ENCODE data around the gene EFS. TPM values are rescaled to one million over a fixed set of nuclear protein-coding genes. Genes with fewer than 3 reads are reported as not detected.

Gene EFS, protein sequence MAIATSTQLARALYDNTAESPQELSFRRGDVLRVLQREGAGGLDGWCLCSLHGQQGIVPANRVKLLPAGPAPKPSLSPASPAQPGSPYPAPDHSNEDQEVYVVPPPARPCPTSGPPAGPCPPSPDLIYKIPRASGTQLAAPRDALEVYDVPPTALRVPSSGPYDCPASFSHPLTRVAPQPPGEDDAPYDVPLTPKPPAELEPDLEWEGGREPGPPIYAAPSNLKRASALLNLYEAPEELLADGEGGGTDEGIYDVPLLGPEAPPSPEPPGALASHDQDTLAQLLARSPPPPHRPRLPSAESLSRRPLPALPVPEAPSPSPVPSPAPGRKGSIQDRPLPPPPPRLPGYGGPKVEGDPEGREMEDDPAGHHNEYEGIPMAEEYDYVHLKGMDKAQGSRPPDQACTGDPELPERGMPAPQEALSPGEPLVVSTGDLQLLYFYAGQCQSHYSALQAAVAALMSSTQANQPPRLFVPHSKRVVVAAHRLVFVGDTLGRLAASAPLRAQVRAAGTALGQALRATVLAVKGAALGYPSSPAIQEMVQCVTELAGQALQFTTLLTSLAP
- total RNA-seq (9.7 and 10.2 TPM in 2 replicates), polyA plus RNA-seq (21.5 and 21.9 TPM in 2 replicates)

DNA sequence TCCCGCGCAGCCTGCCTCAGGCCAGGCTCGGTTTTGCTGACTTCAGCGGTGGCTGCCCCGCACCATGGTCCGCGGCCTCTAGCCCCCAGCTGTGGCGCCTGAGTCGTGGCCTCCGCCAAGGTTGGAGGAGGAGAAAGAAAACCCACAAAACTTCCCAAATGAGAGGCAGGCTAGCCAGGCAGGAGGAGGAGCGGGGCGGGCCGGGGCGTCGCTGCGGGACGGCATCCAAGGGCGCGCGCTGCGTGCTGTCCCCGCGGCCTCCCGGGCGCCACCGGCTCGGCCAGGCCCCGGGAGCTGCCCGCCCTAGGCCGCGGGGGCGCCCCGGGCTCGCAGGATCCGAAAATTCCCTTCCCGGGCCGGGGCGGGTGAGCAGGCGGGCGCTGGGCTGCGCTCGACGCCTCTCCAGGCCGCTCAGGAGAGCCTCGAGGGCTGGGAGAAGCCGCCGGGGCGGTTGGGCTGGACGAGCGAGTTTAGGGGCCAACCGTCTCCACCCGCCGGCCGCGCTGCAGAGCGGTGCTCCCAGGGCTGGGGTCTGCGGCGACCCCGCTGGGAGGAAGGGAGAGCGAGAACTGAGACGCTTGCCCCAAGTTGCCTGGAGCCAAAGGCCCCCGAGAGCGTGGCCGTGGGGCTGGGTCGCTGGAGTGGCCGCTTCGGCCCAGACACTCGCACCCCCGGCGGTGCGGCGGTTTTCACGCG, at the start of gene EFS:
Gene EFS (minus strand): TSS at position 137 of the 696 bp plus-strand sequence. CDS start 147 bp downstream, outside the sequence.
- no peak for TF ChIP-seq CTCF (IDR thresholded peaks at IDR 0.05; ENCODE audit: poor library complexity)
- TF ChIP-seq EZH2 (IDR thresholded peaks at IDR 0.05; ENCODE audit: borderline replicate concordance), result no peak
- no peak for TF ChIP-seq EZH2phosphoT487 (IDR thresholded peaks at IDR 0.05; ENCODE audit: low read depth, severe bottlenecking, unreplicated experiment)
- Histone ChIP-seq H3K4me1 (ENCODE audit: insufficient read depth) (peaks cover 14% of the 10 kb centered on the region), H2AFZ (peak within 1 kb of the TSS; percentile 80), H3K79me2 (peaks cover 45% of the 10 kb centered on the region), H3K9me3 (ENCODE audit: low read depth) (no peaks in the 10 kb centered on the region), H3K27ac (peak within 1 kb of the TSS; percentile 99), H3K9me2 (replicated peaks; ENCODE audit: insufficient read depth) (no peaks in the 10 kb centered on the region), H3K27me3 (no peaks in the 10 kb centered on the region), H4K20me1 (ENCODE audit: insufficient read depth, poor library complexity, severe bottlenecking) (peaks cover 14% of the 10 kb centered on the region), H3K4me3 (peak within 1 kb of the TSS; percentile 61), H3K36me3 (replicated peaks; ENCODE audit: insufficient read depth, low read depth) (no peaks in the 10 kb centered on the region), H3K4me2 (peak within 1 kb of the TSS; percentile 96)
- 3% methylated on average over 57 of the region's 74 CpGs for whole genome bisulfite sequencing (ENCODE audit: low lambda C conversion rate, missing lambda C conversion rate)
- DNase-seq (ENCODE audit: low spot score), result peak; percentile 58

DNA sequence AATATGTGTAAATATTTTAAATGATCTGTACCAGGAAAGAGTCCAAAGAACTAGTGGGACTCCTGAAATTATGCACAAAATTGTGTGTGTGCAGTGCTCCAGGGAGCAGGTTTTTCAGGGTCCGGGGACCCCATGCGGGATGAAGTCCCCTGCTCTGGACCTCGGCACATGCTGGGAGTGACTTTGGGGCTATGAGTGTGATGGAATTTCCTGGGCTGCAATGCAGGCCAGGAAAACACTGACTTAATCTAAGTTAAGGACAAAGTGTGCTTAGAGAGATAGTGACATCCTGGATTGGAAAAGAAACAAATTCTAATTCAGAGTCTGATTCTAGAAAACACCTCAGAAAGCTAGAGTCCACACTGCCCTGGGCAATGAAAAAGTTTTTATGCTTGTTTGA, 49.3 kb upstream of the EFS start:
- Histone ChIP-seq H3K36me3 (replicated peaks; ENCODE audit: insufficient read depth, low read depth) (no peaks in the 10 kb centered on the region), H3K4me2 (no peak overlapping the region), H3K4me3 (no peak overlapping the region), H2AFZ (no peak overlapping the region), H4K20me1 (ENCODE audit: insufficient read depth, poor library complexity, severe bottlenecking) (no peaks in the 10 kb centered on the region), H3K27me3 (no peaks in the 10 kb centered on the region), H3K79me2 (no peaks in the 10 kb centered on the region), H3K9me2 (replicated peaks; ENCODE audit: insufficient read depth) (no peaks in the 10 kb centered on the region), H3K27ac (no peak overlapping the region), H3K4me1 (ENCODE audit: insufficient read depth) (no peaks in the 10 kb centered on the region), H3K9me3 (ENCODE audit: low read depth) (no peaks in the 10 kb centered on the region)
- DNase-seq (ENCODE audit: low spot score), result no peak
- 77% methylated on average over 3 of the region's 3 CpGs for WGBS (ENCODE audit: low lambda C conversion rate, missing lambda C conversion rate)
- TF ChIP-seq EZH2 (IDR thresholded peaks at IDR 0.05; ENCODE audit: borderline replicate concordance), result no peak
- no peak for TF ChIP-seq CTCF (IDR thresholded peaks at IDR 0.05; ENCODE audit: poor library complexity)
- TF ChIP-seq EZH2phosphoT487 (IDR thresholded peaks at IDR 0.05; ENCODE audit: low read depth, severe bottlenecking, unreplicated experiment), result no peak

DNA sequence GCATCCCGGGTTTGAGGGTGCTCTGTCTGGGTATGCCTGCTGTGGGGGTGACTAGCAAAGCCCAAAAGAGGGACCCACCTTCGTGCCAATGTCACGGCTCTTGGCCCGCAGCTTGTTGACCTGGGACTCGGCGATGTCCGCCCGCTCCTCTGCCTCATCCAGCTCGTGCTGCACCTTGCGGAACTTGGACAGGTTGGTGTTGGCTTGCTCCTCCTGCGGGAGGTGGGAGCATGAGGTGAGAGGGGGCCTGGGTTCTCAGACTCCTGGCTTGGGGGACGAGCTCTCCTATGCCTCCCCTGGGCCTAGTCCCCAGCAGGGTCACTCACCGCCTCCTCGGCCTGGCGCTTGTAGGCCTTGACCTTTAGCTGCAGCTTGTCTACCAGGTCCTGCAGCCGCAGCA, 48.7 kb upstream of the EFS start:
- 95% methylated on average over 16 of the region's 16 CpGs for WGBS (ENCODE audit: low lambda C conversion rate, missing lambda C conversion rate)
- Histone ChIP-seq H3K27ac (no peak overlapping the region), H3K9me3 (ENCODE audit: low read depth) (no peaks in the 10 kb centered on the region), H3K4me1 (ENCODE audit: insufficient read depth) (no peaks in the 10 kb centered on the region), H3K9me2 (replicated peaks; ENCODE audit: insufficient read depth) (no peaks in the 10 kb centered on the region), H3K36me3 (replicated peaks; ENCODE audit: insufficient read depth, low read depth) (no peaks in the 10 kb centered on the region), H3K27me3 (no peaks in the 10 kb centered on the region), H2AFZ (no peak overlapping the region), H3K79me2 (no peaks in the 10 kb centered on the region), H3K4me2 (no peak overlapping the region), H3K4me3 (no peak overlapping the region), H4K20me1 (ENCODE audit: insufficient read depth, poor library complexity, severe bottlenecking) (no peaks in the 10 kb centered on the region)
- no peak for TF ChIP-seq EZH2 (IDR thresholded peaks at IDR 0.05; ENCODE audit: borderline replicate concordance)
- TF ChIP-seq CTCF (IDR thresholded peaks at IDR 0.05; ENCODE audit: poor library complexity), result no peak
- TF ChIP-seq EZH2phosphoT487 (IDR thresholded peaks at IDR 0.05; ENCODE audit: low read depth, severe bottlenecking, unreplicated experiment), result no peak
- no peak for DNase-seq (ENCODE audit: low spot score)
